ACC112 (cell line): ENCODE results near the gene FAM53B.

Experiments
- H2AFZ ChIP-seq: fragments of 200-600 bp; sonication (generic); one replicate; pipeline ENCODE4 v1.6.0; 2017; ENCODE audit warnings: antibody characterized with exemption, low read length; ENCODE audit not compliant: unreplicated experiment
- H3K27ac ChIP-seq: fragments of 200-600 bp; sonication (generic); 2 replicates; pipeline ENCODE4 v1.5.1; 2014; ENCODE audit warnings: low read depth, mild to moderate bottlenecking, antibody characterized with exemption, low read length, moderate library complexity
- H3K27me3 ChIP-seq: fragments of 200-600 bp; sonication (generic); 2 replicates; pipeline ENCODE4 v1.6.1; 2014; ENCODE audit warnings: mild to moderate bottlenecking, antibody characterized with exemption, low read length, moderate library complexity, mixed read lengths; ENCODE audit not compliant: insufficient read depth
- H3K36me3 ChIP-seq: fragments of 200-600 bp; sonication (generic); 2 replicates; pipeline ENCODE4 v1.6.1; 2016; ENCODE audit warnings: mild to moderate bottlenecking, antibody characterized with exemption, low read length, moderate library complexity, mixed read lengths; ENCODE audit not compliant: insufficient read depth
- H3K4me1 ChIP-seq: fragments of 200-600 bp; sonication (generic); one replicate; pipeline ENCODE4 v1.6.1; 2016; ENCODE audit warnings: low read length, mixed read lengths; ENCODE audit not compliant: insufficient read depth, unreplicated experiment, control insufficient read depth
- H3K4me3 ChIP-seq: fragments of 200-600 bp; sonication (generic); 2 replicates; pipeline ENCODE4 v1.5.1; 2014; ENCODE audit warnings: mild to moderate bottlenecking, low read depth, low read length
- H3K79me2 ChIP-seq: fragments of 200-600 bp; sonication (generic); one replicate; pipeline ENCODE4 v1.6.0; 2016; ENCODE audit warnings: low read length; ENCODE audit not compliant: control insufficient read depth, unreplicated experiment, insufficient read depth

FAM53B gene

GRCh38 chr10:124736491-124737136 is 7.6 kb downstream of the FAM53B start:
- Histone ChIP-seq H3K4me3 (peak overlapping the region; percentile 39; the same call in 1 of the 2 replicates), H3K79me2 (peaks cover 44% of the 10 kb centered on the region), H3K27ac (no peak overlapping the region), H3K27me3 (no peaks in the 10 kb centered on the region), H2AFZ (no peak overlapping the region), H3K36me3 (no peaks in the 10 kb centered on the region), H3K4me1 (peaks cover 49% of the 10 kb centered on the region)

DNA sequence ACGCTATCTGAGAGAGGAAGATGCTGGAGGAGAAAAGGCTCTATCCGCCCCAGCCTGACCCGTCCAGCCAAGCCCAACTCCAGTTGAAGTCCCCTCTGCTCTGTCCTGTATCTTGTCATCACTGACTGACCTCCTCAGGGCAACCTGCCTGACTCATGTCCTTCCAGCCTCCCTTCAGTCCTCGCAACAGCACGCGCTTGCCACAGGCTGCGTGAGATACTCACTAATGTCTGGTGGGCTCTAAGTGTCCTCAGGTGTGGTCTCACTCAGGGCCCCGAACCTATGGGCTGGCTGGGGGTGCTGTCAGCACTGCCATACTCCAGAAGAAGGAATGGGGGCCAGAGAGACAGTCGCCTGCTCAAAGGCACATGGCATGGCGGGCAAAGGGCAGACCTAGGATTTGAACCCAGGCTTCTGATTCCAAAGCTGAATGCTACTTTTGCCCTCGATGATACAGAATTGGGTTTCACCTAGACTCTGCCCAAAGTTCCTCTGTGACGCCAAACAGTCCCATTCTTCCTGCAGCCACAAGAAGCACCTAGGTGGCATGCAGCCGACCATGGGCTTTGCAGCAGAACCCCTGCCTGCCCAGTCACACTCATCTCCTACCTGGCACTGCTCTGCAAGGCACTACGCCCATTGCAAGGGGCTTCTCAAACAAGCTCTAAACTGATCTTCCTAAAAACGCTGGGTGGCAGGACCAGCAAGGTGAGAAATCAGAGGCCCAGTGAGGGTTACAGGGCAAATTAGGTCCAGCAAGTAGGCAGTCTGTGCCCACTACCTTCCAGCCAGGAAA is 8.5 kb downstream of the FAM53B start:
- Histone ChIP-seq H3K79me2 (peaks cover 41% of the 10 kb centered on the region), H3K4me1 (peaks cover 42% of the 10 kb centered on the region), H3K4me3 (no peak overlapping the region), H2AFZ (no peak overlapping the region), H3K27ac (no peak overlapping the region), H3K27me3 (no peaks in the 10 kb centered on the region), H3K36me3 (no peaks in the 10 kb centered on the region)

GRCh38 chr10:124734311-124735166 is 9.6 kb downstream of the FAM53B start:
- Histone ChIP-seq H3K36me3 (no peaks in the 10 kb centered on the region), H2AFZ (no peak overlapping the region), H3K79me2 (peaks cover 30% of the 10 kb centered on the region), H3K27ac (no peak overlapping the region), H3K27me3 (no peaks in the 10 kb centered on the region), H3K4me1 (peaks cover 30% of the 10 kb centered on the region), H3K4me3 (no peak overlapping the region)

GRCh38 chr10:124733571-124734245 is 10.5 kb downstream of the FAM53B start:
- peaks cover 30% of the 10 kb centered on the region for H3K4me1 ChIP-seq
- 0 out of 2 replicates have a peak overlapping the region, but pooled peaks have one; percentile 10 for H3K4me3 ChIP-seq
- H3K36me3 ChIP-seq = no peaks in the 10 kb centered on the region
- H3K79me2 ChIP-seq = peaks cover 25% of the 10 kb centered on the region
- peak overlapping the region; percentile 32 for H2AFZ ChIP-seq
- H3K27me3 ChIP-seq = no peaks in the 10 kb centered on the region
- H3K27ac ChIP-seq = peak overlapping the region; percentile 62

GRCh38 chr10:124732931-124733570 is 11.1 kb downstream of the FAM53B start:
- Histone ChIP-seq H3K79me2 (peaks cover 20% of the 10 kb centered on the region), H3K4me3 (0 out of 2 replicates have a peak overlapping the region, but pooled peaks have one; percentile 10), H3K27ac (peak overlapping the region; percentile 62), H3K27me3 (no peaks in the 10 kb centered on the region), H2AFZ (peak overlapping the region; percentile 62), H3K4me1 (peaks cover 30% of the 10 kb centered on the region), H3K36me3 (no peaks in the 10 kb centered on the region)

- Histone ChIP-seq H3K4me3 (no peak overlapping the region), H3K27me3 (no peaks in the 10 kb centered on the region), H3K27ac (no peak overlapping the region), H2AFZ (no peak overlapping the region), H3K4me1 (peaks cover 21% of the 10 kb centered on the region), H3K79me2 (peaks cover 15% of the 10 kb centered on the region), H3K36me3 (no peaks in the 10 kb centered on the region)
Observed at GRCh38 chr10:124731551-124731950, 12.6 kb downstream of the FAM53B start.

- Histone ChIP-seq H3K27ac (no peak overlapping the region), H3K4me1 (peaks cover 13% of the 10 kb centered on the region), H3K27me3 (no peaks in the 10 kb centered on the region), H3K79me2 (peaks cover 15% of the 10 kb centered on the region), H3K4me3 (no peak overlapping the region), H2AFZ (no peak overlapping the region), H3K36me3 (no peaks in the 10 kb centered on the region)
Observed at GRCh38 chr10:124730790-124731189, 13.4 kb downstream of the FAM53B start.

GRCh38 chr10:124728830-124729661 is 15.1 kb downstream of the FAM53B start:
- Histone ChIP-seq H3K27me3 (no peaks in the 10 kb centered on the region), H3K4me3 (no peak overlapping the region), H3K36me3 (no peaks in the 10 kb centered on the region), H3K79me2 (peaks cover 11% of the 10 kb centered on the region), H3K4me1 (peaks cover 14% of the 10 kb centered on the region), H2AFZ (no peak overlapping the region), H3K27ac (no peak overlapping the region)

GRCh38 chr10:124728071-124728829 is 15.9 kb downstream of the FAM53B start:
- Histone ChIP-seq H3K4me1 (peaks cover 15% of the 10 kb centered on the region), H3K36me3 (no peaks in the 10 kb centered on the region), H3K27ac (no peak overlapping the region), H2AFZ (no peak overlapping the region), H3K4me3 (no peak overlapping the region), H3K79me2 (peaks cover 12% of the 10 kb centered on the region), H3K27me3 (no peaks in the 10 kb centered on the region)
